ENCODE data around the gene AP2B1. TPM values are rescaled to one million over a fixed set of nuclear protein-coding genes. Genes with fewer than 3 reads are reported as not detected.

Gene AP2B1
- total RNA-seq, 1 donor from 2014 or later = 152 TPM

DNA sequence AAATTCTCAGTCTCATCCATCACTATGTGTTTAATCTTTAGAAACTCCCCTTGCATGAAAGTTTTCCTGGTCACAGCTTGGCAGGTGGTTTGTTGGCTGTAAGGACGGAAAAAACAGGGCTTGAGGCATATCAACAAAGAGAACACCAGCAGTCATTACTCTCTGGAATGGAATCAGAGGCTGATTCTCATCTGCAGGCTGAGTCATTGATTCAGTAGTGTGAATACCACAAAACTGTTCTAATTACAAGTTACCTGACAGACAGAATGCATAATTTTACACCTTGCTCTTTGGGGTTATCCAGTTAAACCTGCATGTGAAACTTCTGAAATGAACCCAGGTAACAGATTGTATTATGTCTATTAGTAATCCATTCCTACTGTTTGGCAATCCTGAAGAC is 38.1 kb upstream of the AP2B1 start:
- TF ChIP-seq, protein P1, sequence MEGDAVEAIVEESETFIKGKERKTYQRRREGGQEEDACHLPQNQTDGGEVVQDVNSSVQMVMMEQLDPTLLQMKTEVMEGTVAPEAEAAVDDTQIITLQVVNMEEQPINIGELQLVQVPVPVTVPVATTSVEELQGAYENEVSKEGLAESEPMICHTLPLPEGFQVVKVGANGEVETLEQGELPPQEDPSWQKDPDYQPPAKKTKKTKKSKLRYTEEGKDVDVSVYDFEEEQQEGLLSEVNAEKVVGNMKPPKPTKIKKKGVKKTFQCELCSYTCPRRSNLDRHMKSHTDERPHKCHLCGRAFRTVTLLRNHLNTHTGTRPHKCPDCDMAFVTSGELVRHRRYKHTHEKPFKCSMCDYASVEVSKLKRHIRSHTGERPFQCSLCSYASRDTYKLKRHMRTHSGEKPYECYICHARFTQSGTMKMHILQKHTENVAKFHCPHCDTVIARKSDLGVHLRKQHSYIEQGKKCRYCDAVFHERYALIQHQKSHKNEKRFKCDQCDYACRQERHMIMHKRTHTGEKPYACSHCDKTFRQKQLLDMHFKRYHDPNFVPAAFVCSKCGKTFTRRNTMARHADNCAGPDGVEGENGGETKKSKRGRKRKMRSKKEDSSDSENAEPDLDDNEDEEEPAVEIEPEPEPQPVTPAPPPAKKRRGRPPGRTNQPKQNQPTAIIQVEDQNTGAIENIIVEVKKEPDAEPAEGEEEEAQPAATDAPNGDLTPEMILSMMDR (IDR thresholded peaks at IDR 0.05; ENCODE audit: insufficient read depth, low read length, poor library complexity, severe bottlenecking) = no peak
- no peaks in the 10 kb centered on the region for H3K36me3 ChIP-seq (ENCODE audit: control insufficient read depth, insufficient read depth, low read length)
- DNase-seq (ENCODE audit: low read depth) = no peak
- peaks cover 14% of the 10 kb centered on the region for H3K27me3 ChIP-seq (ENCODE audit: control insufficient read depth, insufficient read depth, low read length)
- H3K4me3 ChIP-seq (ENCODE audit: low read depth, low read length) = no peak overlapping the region

DNA sequence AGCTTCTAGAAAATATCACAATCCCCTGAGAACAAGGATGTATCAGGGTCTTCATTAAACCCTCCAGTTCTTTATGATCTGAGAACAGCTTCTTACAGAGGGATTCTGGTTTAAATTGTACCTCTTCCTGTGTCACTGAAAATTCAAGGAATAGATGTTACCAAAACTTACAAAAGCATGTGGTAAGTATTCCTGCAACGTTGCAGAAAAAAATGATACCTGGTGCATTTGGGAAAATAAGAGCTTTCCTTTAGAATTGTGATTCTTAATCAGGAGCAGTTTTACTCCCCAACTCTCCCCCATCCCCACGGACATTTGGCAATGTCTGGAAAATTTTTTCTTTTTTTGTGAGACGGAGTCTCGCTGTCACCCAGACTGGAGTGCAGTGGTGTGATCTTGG is 33.8 kb upstream of the AP2B1 start:
- H3K27me3 ChIP-seq (ENCODE audit: control insufficient read depth, insufficient read depth, low read length) = peaks cover 8% of the 10 kb centered on the region
- H3K36me3 ChIP-seq (ENCODE audit: control insufficient read depth, insufficient read depth, low read length) = no peaks in the 10 kb centered on the region
- no peak overlapping the region for H3K4me3 ChIP-seq (ENCODE audit: low read depth, low read length)
- TF ChIP-seq, protein P1 (IDR thresholded peaks at IDR 0.05; ENCODE audit: insufficient read depth, low read length, poor library complexity, severe bottlenecking) = no peak
- DNase-seq (ENCODE audit: low read depth) = no peak

DNA sequence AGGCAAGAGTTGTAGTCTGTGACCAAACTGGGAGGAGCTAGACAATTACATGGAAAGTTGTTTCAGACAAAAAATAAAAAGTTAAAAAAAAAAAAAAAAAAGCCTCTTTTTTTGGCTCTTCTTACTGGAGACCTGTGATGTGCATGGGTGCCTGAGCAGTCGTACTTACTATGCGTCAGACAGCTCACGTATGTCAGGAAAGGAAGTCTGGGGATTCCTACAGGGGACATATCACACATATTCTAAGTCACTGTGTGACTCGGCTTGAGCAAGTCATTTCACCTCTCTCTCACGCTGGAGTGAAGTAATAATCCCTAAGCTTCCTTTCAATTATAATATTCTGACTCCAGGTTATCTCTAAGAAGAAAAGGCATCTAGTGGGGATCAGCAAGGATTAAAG is 32.5 kb upstream of the AP2B1 start:
- DNase-seq (ENCODE audit: low read depth) = no peak
- Histone ChIP-seq H3K36me3 (ENCODE audit: control insufficient read depth, insufficient read depth, low read length) (no peaks in the 10 kb centered on the region), H3K4me3 (ENCODE audit: low read depth, low read length) (no peak overlapping the region), H3K27me3 (ENCODE audit: control insufficient read depth, insufficient read depth, low read length) (peaks cover 3% of the 10 kb centered on the region)
- TF ChIP-seq, protein P1 (IDR thresholded peaks at IDR 0.05; ENCODE audit: insufficient read depth, low read length, poor library complexity, severe bottlenecking) = no peak

DNA sequence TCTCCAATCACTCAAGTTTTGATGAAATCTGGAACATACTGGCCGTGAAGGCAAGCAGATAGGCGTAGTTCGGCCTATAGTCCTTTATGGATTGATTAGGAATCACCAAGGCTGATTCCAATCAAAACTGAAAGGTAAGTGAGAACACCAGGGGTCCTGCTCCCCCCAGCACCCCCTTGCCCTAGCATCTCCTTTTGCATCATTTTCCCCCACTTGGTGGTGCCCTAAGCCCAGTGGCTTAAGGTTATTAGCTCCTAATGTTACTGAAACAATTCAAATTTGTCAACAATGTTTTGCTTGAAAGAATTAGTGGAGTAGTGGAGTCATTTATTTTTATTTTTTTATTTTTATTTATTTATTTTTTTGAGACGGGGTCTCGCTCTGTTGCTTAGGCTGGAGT is 31.4 kb upstream of the AP2B1 start:
- H3K36me3 ChIP-seq (ENCODE audit: control insufficient read depth, insufficient read depth, low read length) = no peaks in the 10 kb centered on the region
- no peak for DNase-seq (ENCODE audit: low read depth)
- no peaks in the 10 kb centered on the region for H3K27me3 ChIP-seq (ENCODE audit: control insufficient read depth, insufficient read depth, low read length)
- no peak overlapping the region for H3K4me3 ChIP-seq (ENCODE audit: low read depth, low read length)
- TF ChIP-seq, protein P1 (IDR thresholded peaks at IDR 0.05; ENCODE audit: insufficient read depth, low read length, poor library complexity, severe bottlenecking) = no peak

DNA sequence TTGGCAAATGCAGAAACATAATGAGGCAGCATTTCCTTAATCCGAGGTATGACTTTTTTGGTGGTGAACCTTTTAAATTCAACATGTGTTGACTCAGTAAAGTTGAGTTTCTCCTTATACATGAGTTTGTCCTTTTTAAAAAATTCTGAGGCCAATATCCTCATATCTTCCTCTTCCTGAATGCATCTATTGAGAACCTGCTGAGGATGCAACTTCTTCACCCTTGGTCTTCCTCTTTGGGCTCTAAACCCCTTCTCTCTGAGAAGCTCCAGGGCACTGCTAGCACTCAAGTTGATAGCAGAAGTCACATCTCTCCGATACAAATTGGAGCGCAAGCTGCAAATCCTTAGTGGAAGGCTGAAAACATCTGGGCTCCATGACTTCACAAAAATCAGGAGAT is 29.8 kb upstream of the AP2B1 start:
- no peak for DNase-seq (ENCODE audit: low read depth)
- no peaks in the 10 kb centered on the region for H3K36me3 ChIP-seq (ENCODE audit: control insufficient read depth, insufficient read depth, low read length)
- no peak overlapping the region for H3K4me3 ChIP-seq (ENCODE audit: low read depth, low read length)
- no peaks in the 10 kb centered on the region for H3K27me3 ChIP-seq (ENCODE audit: control insufficient read depth, insufficient read depth, low read length)
- TF ChIP-seq, protein P1 (IDR thresholded peaks at IDR 0.05; ENCODE audit: insufficient read depth, low read length, poor library complexity, severe bottlenecking) = no peak

DNA sequence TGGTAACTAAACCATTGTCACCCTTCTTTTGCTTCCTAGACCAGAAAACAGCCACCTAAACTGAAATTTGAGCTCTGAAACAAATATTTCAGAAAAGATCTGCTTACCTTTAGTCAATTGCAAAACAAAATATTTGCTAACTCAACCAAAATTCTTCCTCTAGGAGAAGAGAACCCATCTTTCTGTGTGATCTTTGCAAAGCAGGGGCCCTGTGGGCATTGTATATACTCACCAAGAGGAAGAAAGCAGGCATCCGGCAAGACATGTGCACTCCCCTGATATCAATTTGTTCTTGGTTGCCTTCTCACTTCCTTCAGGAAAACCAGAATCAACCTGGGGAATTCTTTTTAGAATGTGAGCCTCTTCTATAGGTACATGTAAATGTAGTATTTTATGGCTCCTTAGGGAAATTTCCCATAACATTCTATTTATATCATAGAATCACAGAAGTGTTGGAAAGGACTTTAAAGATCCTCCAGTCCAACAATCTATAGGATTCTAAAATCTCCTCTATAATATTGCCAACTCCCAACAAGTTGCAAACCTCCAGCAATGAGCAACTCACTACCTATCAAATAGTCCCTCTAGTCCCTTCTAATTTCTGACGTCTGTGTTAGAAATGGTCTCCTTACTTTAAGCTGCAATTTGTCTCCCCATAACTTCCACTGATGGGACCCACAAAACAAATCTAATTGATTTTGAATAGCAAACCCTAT is 27.5 kb upstream of the AP2B1 start:
- TF ChIP-seq, protein P1 (IDR thresholded peaks at IDR 0.05; ENCODE audit: insufficient read depth, low read length, poor library complexity, severe bottlenecking) = no peak
- Histone ChIP-seq H3K27me3 (ENCODE audit: control insufficient read depth, insufficient read depth, low read length) (no peaks in the 10 kb centered on the region), H3K4me3 (ENCODE audit: low read depth, low read length) (no peak overlapping the region), H3K36me3 (ENCODE audit: control insufficient read depth, insufficient read depth, low read length) (no peaks in the 10 kb centered on the region)
- DNase-seq (ENCODE audit: low read depth) = no peak
